GM18870 (cell line): ENCODE results near the gene GAL3ST2.
"Not testable (repeated sequence)": the region's sequence is repeated elsewhere in the genome, so short reads cannot be mapped to it uniquely, and the experiment has no call there.

Experiments
- ATAC-seq: cut with Tn5 transposase; IDR thresholded peaks from one replicate; pipeline ENCODE4 v1.9.1; 2021; ENCODE audit warnings: moderate library complexity; ENCODE audit not compliant: unreplicated experiment

The GAL3ST2 gene

GRCh38 chr2:241806217-241806616 is 29.6 kb downstream of the GAL3ST2 start:
- ATAC-seq: not testable (repeated sequence)

GRCh38 chr2:241808051-241808720 is 31.6 kb downstream of the GAL3ST2 start:
- ATAC-seq: no peak

- no peak for ATAC-seq
Observed at GRCh38 chr2:241808721-241809382, 32.2 kb downstream of the GAL3ST2 start, which contains the start of gene NEU4. Gene NEU4 (plus strand): TSS chr2:241809193. CDS start chr2:241814485, 5,292 bp downstream.

- ATAC-seq: no peak
Observed at GRCh38 chr2:241809383-241810306, 33.0 kb downstream of the GAL3ST2 start.

GRCh38 chr2:241810307-241811200 is 33.9 kb downstream of the GAL3ST2 start:
- no peak for ATAC-seq

GRCh38 chr2:241811201-241811951 is 34.8 kb downstream of the GAL3ST2 start:
- no peak for ATAC-seq

- ATAC-seq: no peak
Observed at GRCh38 chr2:241811952-241812729, 35.5 kb downstream of the GAL3ST2 start.

GRCh38 chr2:241812730-241813643 is 36.4 kb downstream of the GAL3ST2 start:
- no peak for ATAC-seq

GRCh38 chr2:241813644-241814392 is 37.2 kb downstream of the GAL3ST2 start:
- no peak for ATAC-seq

- ATAC-seq: no peak
Observed at GRCh38 chr2:241814393-241814642, 37.7 kb downstream of the GAL3ST2 start.

- ATAC-seq: no peak
Observed at GRCh38 chr2:241814643-241815476, 38.2 kb downstream of the GAL3ST2 start.

GRCh38 chr2:241815477-241816430 is 39.1 kb downstream of the GAL3ST2 start:
- no peak for ATAC-seq

GRCh38 chr2:241816431-241817121 is 40.0 kb downstream of the GAL3ST2 start:
- ATAC-seq: no peak

GRCh38 chr2:241817126-241817820 is 40.7 kb downstream of the GAL3ST2 start:
- no peak for ATAC-seq
